HG03097 (cell line): ENCODE results near the gene SMDT1.
"Not testable (repeated sequence)": the region's sequence is repeated elsewhere in the genome, so short reads cannot be mapped to it uniquely, and the experiment has no call there.

Experiments used
- ATAC-seq: cut with Tn5 transposase; IDR thresholded peaks from one replicate; pipeline ENCODE4 v1.9.1; 2021; ENCODE audit not compliant: unreplicated experiment, low FRiP score

SMDT1 gene

GRCh38 chr22:42070517-42071422, 8.7 kb upstream of the SMDT1 start, which contains the start of gene NAGA:
Gene NAGA (minus strand): TSS chr22:42070812. CDS start chr22:42070297, 515 bp downstream.
- peak; percentile 88 for ATAC-seq

- ATAC-seq = not testable (repeated sequence)
Measured at GRCh38 chr22:42071508-42071907, 8.0 kb upstream of the SMDT1 start.

- ATAC-seq = no peak
Measured at GRCh38 chr22:42072606-42073330, 6.7 kb upstream of the SMDT1 start.

- no peak for ATAC-seq
Measured at GRCh38 chr22:42073621-42074041, 5.9 kb upstream of the SMDT1 start.

- ATAC-seq = no peak
Measured at GRCh38 chr22:42074132-42074811, 5.2 kb upstream of the SMDT1 start, which contains the start of gene PHETA2. Gene PHETA2 (plus strand): TSS chr22:42074248. CDS start chr22:42077294, 3,046 bp downstream.

GRCh38 chr22:42074846-42075676, 4.4 kb upstream of the SMDT1 start:
- no peak for ATAC-seq

- no peak for ATAC-seq
Measured at GRCh38 chr22:42076764-42077485, 2.6 kb upstream of the SMDT1 start.

- ATAC-seq = no peak
Measured at GRCh38 chr22:42077486-42078125, 1.9 kb upstream of the SMDT1 start.

GRCh38 chr22:42078469-42079318, 806 bp upstream of the SMDT1 start:
- peak; percentile 1 for ATAC-seq

GRCh38 chr22:42080287-42080686, 787 bp downstream of the SMDT1 start:
- ATAC-seq = no peak

GRCh38 chr22:42083119-42083518, 3.6 kb downstream of the SMDT1 start:
- ATAC-seq = no peak

GRCh38 chr22:42084874-42085273, 5.4 kb downstream of the SMDT1 start:
- ATAC-seq = no peak

GRCh38 chr22:42086051-42086450, 6.6 kb downstream of the SMDT1 start:
- no peak for ATAC-seq

GRCh38 chr22:42090596-42091454, 11.3 kb downstream of the SMDT1 start, which contains the start of gene NDUFA6:
Gene NDUFA6 (minus strand): TSS chr22:42090772. CDS start chr22:42090744, 28 bp downstream.
- peak; percentile 92 for ATAC-seq

GRCh38 chr22:42091455-42091782, 11.9 kb downstream of the SMDT1 start:
- peak; percentile 1 for ATAC-seq

- no peak for ATAC-seq
Measured at GRCh38 chr22:42101199-42101598, 21.7 kb downstream of the SMDT1 start.

GRCh38 chr22:42104332-42104860, 24.9 kb downstream of the SMDT1 start:
- ATAC-seq = not testable (repeated sequence)
